ENCODE measurements around the gene DRC7. TPM values are rescaled to one million over a fixed set of nuclear protein-coding genes. Genes with fewer than 3 reads are reported as not detected.

The DRC7 gene
- polyA plus RNA-seq, 1 donor from 2014 or later = 1.4 TPM

GRCh38 chr16:57747996-57748395, 53.4 kb downstream of the DRC7 start:
- H3K27ac ChIP-seq (ENCODE audit: low read length) = no peak overlapping the region
- H3K4me3 ChIP-seq (ENCODE audit: low read length) = no peak overlapping the region
- no peaks in the 10 kb centered on the region for H4K20me1 ChIP-seq (ENCODE audit: insufficient read depth)
- no peaks in the 10 kb centered on the region for H3K9me2 ChIP-seq (ENCODE audit: insufficient read depth, low read length)
- no peaks in the 10 kb centered on the region for H3K36me3 ChIP-seq (ENCODE audit: insufficient read depth, low read length)
- no peaks in the 10 kb centered on the region for H3K9me3 ChIP-seq (ENCODE audit: low read length)
- no peak for TF ChIP-seq EZH2 (IDR thresholded peaks at IDR 0.05; ENCODE audit: borderline replicate concordance, insufficient read depth, low read length, poor library complexity, severe bottlenecking)
- TF ChIP-seq MXI1 (conservative IDR thresholded peaks at IDR 0.05; ENCODE audit: poor library complexity, severe bottlenecking) = no peak
- no peak for TF ChIP-seq POLR2AphosphoS5 (IDR thresholded peaks at IDR 0.05)
- TF ChIP-seq SMC3 (conservative IDR thresholded peaks at IDR 0.05; ENCODE audit: poor library complexity) = no peak
- TF ChIP-seq, protein P1, sequence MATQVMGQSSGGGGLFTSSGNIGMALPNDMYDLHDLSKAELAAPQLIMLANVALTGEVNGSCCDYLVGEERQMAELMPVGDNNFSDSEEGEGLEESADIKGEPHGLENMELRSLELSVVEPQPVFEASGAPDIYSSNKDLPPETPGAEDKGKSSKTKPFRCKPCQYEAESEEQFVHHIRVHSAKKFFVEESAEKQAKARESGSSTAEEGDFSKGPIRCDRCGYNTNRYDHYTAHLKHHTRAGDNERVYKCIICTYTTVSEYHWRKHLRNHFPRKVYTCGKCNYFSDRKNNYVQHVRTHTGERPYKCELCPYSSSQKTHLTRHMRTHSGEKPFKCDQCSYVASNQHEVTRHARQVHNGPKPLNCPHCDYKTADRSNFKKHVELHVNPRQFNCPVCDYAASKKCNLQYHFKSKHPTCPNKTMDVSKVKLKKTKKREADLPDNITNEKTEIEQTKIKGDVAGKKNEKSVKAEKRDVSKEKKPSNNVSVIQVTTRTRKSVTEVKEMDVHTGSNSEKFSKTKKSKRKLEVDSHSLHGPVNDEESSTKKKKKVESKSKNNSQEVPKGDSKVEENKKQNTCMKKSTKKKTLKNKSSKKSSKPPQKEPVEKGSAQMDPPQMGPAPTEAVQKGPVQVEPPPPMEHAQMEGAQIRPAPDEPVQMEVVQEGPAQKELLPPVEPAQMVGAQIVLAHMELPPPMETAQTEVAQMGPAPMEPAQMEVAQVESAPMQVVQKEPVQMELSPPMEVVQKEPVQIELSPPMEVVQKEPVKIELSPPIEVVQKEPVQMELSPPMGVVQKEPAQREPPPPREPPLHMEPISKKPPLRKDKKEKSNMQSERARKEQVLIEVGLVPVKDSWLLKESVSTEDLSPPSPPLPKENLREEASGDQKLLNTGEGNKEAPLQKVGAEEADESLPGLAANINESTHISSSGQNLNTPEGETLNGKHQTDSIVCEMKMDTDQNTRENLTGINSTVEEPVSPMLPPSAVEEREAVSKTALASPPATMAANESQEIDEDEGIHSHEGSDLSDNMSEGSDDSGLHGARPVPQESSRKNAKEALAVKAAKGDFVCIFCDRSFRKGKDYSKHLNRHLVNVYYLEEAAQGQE (IDR thresholded peaks at IDR 0.05; ENCODE audit: borderline replicate concordance) = no peak
- TF ChIP-seq, protein P2, sequence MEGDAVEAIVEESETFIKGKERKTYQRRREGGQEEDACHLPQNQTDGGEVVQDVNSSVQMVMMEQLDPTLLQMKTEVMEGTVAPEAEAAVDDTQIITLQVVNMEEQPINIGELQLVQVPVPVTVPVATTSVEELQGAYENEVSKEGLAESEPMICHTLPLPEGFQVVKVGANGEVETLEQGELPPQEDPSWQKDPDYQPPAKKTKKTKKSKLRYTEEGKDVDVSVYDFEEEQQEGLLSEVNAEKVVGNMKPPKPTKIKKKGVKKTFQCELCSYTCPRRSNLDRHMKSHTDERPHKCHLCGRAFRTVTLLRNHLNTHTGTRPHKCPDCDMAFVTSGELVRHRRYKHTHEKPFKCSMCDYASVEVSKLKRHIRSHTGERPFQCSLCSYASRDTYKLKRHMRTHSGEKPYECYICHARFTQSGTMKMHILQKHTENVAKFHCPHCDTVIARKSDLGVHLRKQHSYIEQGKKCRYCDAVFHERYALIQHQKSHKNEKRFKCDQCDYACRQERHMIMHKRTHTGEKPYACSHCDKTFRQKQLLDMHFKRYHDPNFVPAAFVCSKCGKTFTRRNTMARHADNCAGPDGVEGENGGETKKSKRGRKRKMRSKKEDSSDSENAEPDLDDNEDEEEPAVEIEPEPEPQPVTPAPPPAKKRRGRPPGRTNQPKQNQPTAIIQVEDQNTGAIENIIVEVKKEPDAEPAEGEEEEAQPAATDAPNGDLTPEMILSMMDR (IDR thresholded peaks at IDR 0.05; ENCODE audit: poor library complexity, severe bottlenecking) = no peak
- H3K9ac ChIP-seq (ENCODE audit: low read length) = no peak overlapping the region
- no peaks in the 10 kb centered on the region for H3K27me3 ChIP-seq (ENCODE audit: insufficient read depth, low read depth, low read length)
- no peak overlapping the region for H2AFZ ChIP-seq (ENCODE audit: low read depth, low read length)
- H3K4me2 ChIP-seq (ENCODE audit: low read length) = no peak overlapping the region
- no peaks in the 10 kb centered on the region for H3F3A ChIP-seq (ENCODE audit: insufficient read depth, low read length, poor library complexity, severe bottlenecking)
- H3K79me2 ChIP-seq (replicated peaks; ENCODE audit: insufficient read depth, low read length) = no peaks in the 10 kb centered on the region

GRCh38 chr16:57748596-57748995, 54.0 kb downstream of the DRC7 start:
- no peak for TF ChIP-seq TAF1 (IDR thresholded peaks at IDR 0.05; ENCODE audit: low read depth)
- TF ChIP-seq EP300 (conservative IDR thresholded peaks at IDR 0.05; ENCODE audit: poor library complexity, severe bottlenecking) = no peak
- TF ChIP-seq RAD21 (conservative IDR thresholded peaks at IDR 0.05) = no peak
- H3K36me3 ChIP-seq (ENCODE audit: insufficient read depth, low read length) = no peaks in the 10 kb centered on the region
- no peak overlapping the region for H3K4me2 ChIP-seq (ENCODE audit: low read length)
- no peak overlapping the region for H3K9ac ChIP-seq (ENCODE audit: low read length)
- H3K4me3 ChIP-seq (ENCODE audit: low read length) = no peak overlapping the region
- no peaks in the 10 kb centered on the region for H3F3A ChIP-seq (ENCODE audit: insufficient read depth, low read length, poor library complexity, severe bottlenecking)
- H3K9me3 ChIP-seq (ENCODE audit: low read length) = no peaks in the 10 kb centered on the region
- no peaks in the 10 kb centered on the region for H3K9me2 ChIP-seq (ENCODE audit: insufficient read depth, low read length)
- H4K20me1 ChIP-seq (ENCODE audit: insufficient read depth) = no peaks in the 10 kb centered on the region
- no peaks in the 10 kb centered on the region for H3K27me3 ChIP-seq (ENCODE audit: insufficient read depth, low read depth, low read length)
- H3K79me2 ChIP-seq (replicated peaks; ENCODE audit: insufficient read depth, low read length) = no peaks in the 10 kb centered on the region
- no peak overlapping the region for H3K27ac ChIP-seq (ENCODE audit: low read length)
- no peak overlapping the region for H2AFZ ChIP-seq (ENCODE audit: low read depth, low read length)

DNA sequence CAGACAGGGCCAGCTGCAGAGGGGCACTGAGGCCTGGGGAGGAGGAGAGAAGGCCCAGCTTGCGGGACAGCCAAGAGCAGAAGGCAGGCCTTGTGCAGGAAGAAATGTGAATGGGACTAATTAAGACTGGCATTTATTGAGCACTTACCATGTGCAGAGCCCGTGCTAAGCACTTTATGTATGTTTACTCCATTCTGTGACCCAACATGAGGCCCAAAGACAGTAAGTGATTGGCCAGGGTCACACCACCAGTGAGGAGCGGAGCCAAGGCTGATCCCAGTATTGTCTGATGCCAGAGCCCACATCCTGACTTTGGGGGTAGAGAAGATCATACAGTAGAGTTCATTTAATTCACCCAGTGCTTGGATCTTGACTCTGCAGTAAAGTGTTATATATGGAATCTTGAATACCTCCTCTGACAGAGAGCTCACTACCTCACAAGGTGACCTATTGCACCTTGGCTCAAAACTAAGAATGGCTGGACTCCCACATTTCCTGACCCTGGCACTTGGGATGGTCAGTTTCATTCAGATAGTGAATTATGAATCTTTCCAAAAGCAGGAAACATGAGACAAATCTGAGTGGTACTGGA, 54.6 kb downstream of the DRC7 start:
- Histone ChIP-seq H3K36me3 (ENCODE audit: insufficient read depth, low read length) (no peaks in the 10 kb centered on the region), H3K79me2 (replicated peaks; ENCODE audit: insufficient read depth, low read length) (no peaks in the 10 kb centered on the region), H3K9ac (ENCODE audit: low read length) (no peak overlapping the region), H3K4me3 (ENCODE audit: low read length) (no peak overlapping the region), H3F3A (ENCODE audit: insufficient read depth, low read length, poor library complexity, severe bottlenecking) (no peaks in the 10 kb centered on the region), H3K4me2 (ENCODE audit: low read length) (no peak overlapping the region), H3K27ac (ENCODE audit: low read length) (no peak overlapping the region), H3K27me3 (ENCODE audit: insufficient read depth, low read depth, low read length) (no peaks in the 10 kb centered on the region), H3K9me2 (ENCODE audit: insufficient read depth, low read length) (no peaks in the 10 kb centered on the region), H4K20me1 (ENCODE audit: insufficient read depth) (no peaks in the 10 kb centered on the region), H3K9me3 (ENCODE audit: low read length) (no peaks in the 10 kb centered on the region), H2AFZ (ENCODE audit: low read depth, low read length) (no peak overlapping the region)
- TF ChIP-seq RAD21 (conservative IDR thresholded peaks at IDR 0.05) = no peak
- TF ChIP-seq EP300 (conservative IDR thresholded peaks at IDR 0.05; ENCODE audit: poor library complexity, severe bottlenecking) = no peak
- TF ChIP-seq SMC3 (conservative IDR thresholded peaks at IDR 0.05; ENCODE audit: poor library complexity) = no peak
- no peak for TF ChIP-seq TAF1 (IDR thresholded peaks at IDR 0.05; ENCODE audit: low read depth)
- TF ChIP-seq MXI1 (conservative IDR thresholded peaks at IDR 0.05; ENCODE audit: poor library complexity, severe bottlenecking) = no peak
- no peak for TF ChIP-seq POLR2AphosphoS5 (IDR thresholded peaks at IDR 0.05)
- TF ChIP-seq, protein P1 (IDR thresholded peaks at IDR 0.05; ENCODE audit: borderline replicate concordance) = no peak
- no peak for TF ChIP-seq EZH2 (IDR thresholded peaks at IDR 0.05; ENCODE audit: borderline replicate concordance, insufficient read depth, low read length, poor library complexity, severe bottlenecking)
- TF ChIP-seq, protein P2 (IDR thresholded peaks at IDR 0.05; ENCODE audit: poor library complexity, severe bottlenecking) = no peak

All from neural cell (in vitro differentiated cells).